ENCODE results near the gene SLC16A12.

GRCh38 chr10:89494068-89494467, 41.3 kb downstream of the SLC16A12 start:
- no peak for TF ChIP-seq CTCF (IDR thresholded peaks at IDR 0.05 in 8 of 11, conservative IDR thresholded peaks at IDR 0.05 in 3 of 11)
- no peak for TF ChIP-seq POLR2AphosphoS5 (IDR thresholded peaks at IDR 0.05)

Data from spleen (tissue), 7 donors.